Adrenal gland (tissue), 12 donors: Measurements from ENCODE around the gene KAZN. TPM values are rescaled to one million over a fixed set of nuclear protein-coding genes. Genes with fewer than 3 reads are reported as not detected.

Experiments used
- DNase-seq, 7 donors: peaks; one replicate each; pipeline ENCODE4 v3.0.0-alpha.2; 2019 to 2020
- H3K27ac ChIP-seq, 5 donors: fragments of 200-600 bp; sonication (generic) in 4 of 5; 1 replicate in 3 of 5; 2 replicates in 2 of 5; pipeline versions ENCODE4 v1.5.1 to v1.8.0; 2016 to 2020; ENCODE audit warnings: mild to moderate bottlenecking in 1 of 5
- H3K27me3 ChIP-seq: fragments of 200-600 bp; 2 replicates; pipeline ENCODE4 v1.8.0; 2021
- H3K36me3 ChIP-seq, 2 donors: fragments of 200-600 bp; replicated peaks in 1 of 2; 1 replicate in 1 of 2; 2 replicates in 1 of 2; pipeline versions ENCODE4 v1.5.1 to v1.8.0; 2018 to 2022
- H3K4me1 ChIP-seq, 2 donors: fragments of 200-600 bp; replicated peaks in 1 of 2; 1 replicate in 1 of 2; 2 replicates in 1 of 2; pipeline versions ENCODE4 v1.5.1 to v1.8.0; 2018 to 2021
- H3K4me3 ChIP-seq, 4 donors: fragments of 200-600 bp; sonication (generic) in 3 of 4; one replicate each; pipeline ENCODE4 v1.5.1; 2016 to 2018
- H3K9me3 ChIP-seq, 3 donors: fragments of 200-600 bp; sonication (generic) in 1 of 3; replicated peaks in 1 of 3; 1 replicate in 2 of 3; 2 replicates in 1 of 3; pipeline versions ENCODE4 v1.5.1 to v1.8.0; 2016 to 2021
- CTCF ChIP-seq, 6 experiments: fragments of 450-650 bp in 4 of 6; fragments of 200-600 bp in 2 of 6; sonication (generic) in 1 of 6; IDR thresholded peaks; 1 replicate in 5 of 6; 2 replicates in 1 of 6; pipeline versions ENCODE4 v1.5.1 to v1.8.0; 2016 to 2021; ENCODE audit warnings: antibody characterized with exemption in 6 of 6, mild to moderate bottlenecking in 2 of 6, moderate library complexity in 1 of 6
- POLR2A ChIP-seq, 2 donors: fragments of 450-650 bp; IDR thresholded peaks; one replicate each; pipeline ENCODE4 v1.6.1; 2017; ENCODE audit warnings: antibody characterized with exemption in 2 of 2, mild to moderate bottlenecking in 2 of 2, moderate library complexity in 1 of 2
- WGBS, 4 donors: extraction: QIAGEN DNeasy Blood & Tissue Kit in 2 of 4; methylation state at CpG; one replicate each; pipeline versions ENCODE4 v1.1.5 to v1.1.7; 2013 to 2017; 5-methylcytosine and 5-hydroxymethylcytosine counted together
- intact Hi-C, 2 donors: fragments of 100-400 bp; cut with DNase I; formaldehyde crosslinking; loops; one replicate each; pipeline versions ENCODE4 v1.14.1 to v1.15.0; 2022 to 2023
- polyA plus RNA-seq, 3 donors: library from polyadenylated mRNA; stranded (reverse); fragments of 200-250 nt in 2 of 3; fragments of 350-450 nt in 1 of 3; fragmentation: Illumina TruSeq in 1 of 3; extraction: RNeasy Lipid Tissue Mini Kit (QIAGEN cat#74804) in 1 of 3; gene quantifications; one replicate each; pipeline ENCODE4 v1.2.3, GENCODE V29; 2013 to 2014
- total RNA-seq, 9 donors: library from RNA; depleted of rRNA in 4 of 9; stranded (reverse); fragments of >200 nt in 4 of 9; fragments of 120-200 nt in 1 of 9; fragmentation: NEBNext Ultra II Directional in 1 of 9; extraction: Animal tissue kit (Norgen Biotek cat#: 25700) in 1 of 9; gene quantifications; one replicate each; pipeline versions ENCODE4 v1.1.0 to v1.2.4, GENCODE V29; 2013 to 2023
- donor health status: healthy with polysubstance abuse.
- donor health status: Bipolar disorder and iron deficiency.
- donor health status: DM: yes; HTN: yes; CAD: no.
- donor health status: DM: no; HTN: no; CAD: no.
- donor health status: DM: no; HTN: no; CAD: no.
- donor health status: DM: yes; HTN: yes; CAD: no.

Gene KAZN
- total and polyA plus RNA-seq, 12 donors = 5.9 to 63.4 (median 29.5) TPM

GRCh38 chr1:14812189-14812588 is 213.7 kb downstream of the KAZN start:
- WGBS, 4 donors = 82 to 92% (median 90%) methylated on average over 4 of the region's 4 CpGs
- H3K27me3 ChIP-seq = no peaks in the 10 kb centered on the region
- peaks cover 0 to under 1% (median 0%) of the 10 kb centered on the region in 3 donors for H3K9me3 ChIP-seq
- intact Hi-C loops = no loop called here
- peak overlapping the region in 1 of 5 donors; percentile 27 for H3K27ac ChIP-seq
- DNase-seq = no peak
- H3K36me3 ChIP-seq = no peaks in the 10 kb centered on the region
- TF ChIP-seq POLR2A (IDR thresholded peaks at IDR 0.05) = no peak
- peaks cover 0 to 6% of the 10 kb centered on the region in 2 donors for H3K4me1 ChIP-seq
- no peak overlapping the region for H3K4me3 ChIP-seq

- WGBS, 4 donors = 41 to 47% (median 42%) methylated on average over 7 of the region's 7 CpGs
- no peak for TF ChIP-seq CTCF (IDR thresholded peaks at IDR 0.05)
- TF ChIP-seq POLR2A (IDR thresholded peaks at IDR 0.05) = no peak
- H3K9me3 ChIP-seq = no peaks in the 10 kb centered on the region
- no peak overlapping the region for H3K4me3 ChIP-seq
- intact Hi-C loops = no loop called here
- no peaks in the 10 kb centered on the region for H3K27me3 ChIP-seq
- DNase-seq = peak in 4 of 7 donors; percentile 11 to 54 (median 19)
- no peaks in the 10 kb centered on the region for H3K36me3 ChIP-seq
- peaks cover 0 to 6% of the 10 kb centered on the region in 2 donors for H3K4me1 ChIP-seq
- peak overlapping the region in 1 of 5 donors; percentile 25 for H3K27ac ChIP-seq
These were observed 216.8 kb downstream of the KAZN start for GRCh38 chr1:14815175-14815877.

- Histone ChIP-seq H3K27me3 (no peaks in the 10 kb centered on the region), H3K4me1 (peaks cover 0 to 6% of the 10 kb centered on the region in 2 donors), H3K4me3 (no peak overlapping the region), H3K36me3 (no peaks in the 10 kb centered on the region), H3K9me3 (no peaks in the 10 kb centered on the region), H3K27ac (no peak overlapping the region)
- TF ChIP-seq CTCF (IDR thresholded peaks at IDR 0.05) (no peak), POLR2A (IDR thresholded peaks at IDR 0.05) (no peak)
- WGBS, 4 donors = 74 to 84% (median 83%) methylated on average over 8 of the region's 8 CpGs
- DNase-seq = no peak
- intact Hi-C loops = no loop called here
These were observed 219.0 kb downstream of the KAZN start for GRCh38 chr1:14817223-14818170.

- Histone ChIP-seq H3K27me3 (no peaks in the 10 kb centered on the region), H3K9me3 (no peaks in the 10 kb centered on the region), H3K4me1 (peaks cover 0 to 2% of the 10 kb centered on the region in 2 donors), H3K4me3 (no peak overlapping the region), H3K27ac (no peak overlapping the region), H3K36me3 (no peaks in the 10 kb centered on the region)
- intact Hi-C loops = no loop called here
- no peak for DNase-seq
- no peak for TF ChIP-seq POLR2A (IDR thresholded peaks at IDR 0.05)
- TF ChIP-seq CTCF (IDR thresholded peaks at IDR 0.05) = no peak
- WGBS, 4 donors = 82 to 86% (median 84%) methylated on average over 18 of the region's 18 CpGs
These were observed 222.0 kb downstream of the KAZN start for GRCh38 chr1:14820295-14821085.
